Left renal cortex interstitium (tissue), 4 donors: Measurements from ENCODE around the gene IL12RB2. TPM values are rescaled to one million over a fixed set of nuclear protein-coding genes. Genes with fewer than 3 reads are reported as not detected.

Experiments
- polyA plus RNA-seq, 4 donors: library from polyadenylated mRNA; unstranded; fragments of 120-200 nt; gene quantifications; one replicate each; pipeline ENCODE4 v1.2.1, GENCODE V29; 2013; ENCODE audit not compliant: insufficient read length in 4 of 4

Gene IL12RB2
- polyA plus RNA-seq, 4 donors: 0.44 to 0.60 (median 0.56) TPM

Other genes starting within 250 kb of the IL12RB2 start
- gene C1orf141, start 172.9 kb upstream of the IL12RB2 start, polyA plus RNA-seq: under 1 TPM in 2 of 4 donors, not detected in 2; 0.34 to 0.43 TPM
- gene IL23R, start 141.4 kb upstream of the IL12RB2 start, polyA plus RNA-seq: under 1 TPM in 2 of 4 donors, not detected in 2; 0.08 to 0.09 TPM
- 100 to 1,000 TPM; 360 to 404 (median 391) TPM for gene SERBP1, start 122.5 kb downstream of the IL12RB2 start, polyA plus RNA-seq